WTC11 (cell line): ENCODE results near the gene RHOU.

Experiments used
- ATF3 ChIP-seq: sonication (generic); formaldehyde crosslinking; conservative IDR thresholded peaks from 2 replicates; pipeline ENCODE4 v1.8.1; 2022; ENCODE audit warnings: mild to moderate bottlenecking, missing genetic modification reagents
- ATF6 ChIP-seq: sonication (generic); formaldehyde crosslinking; IDR thresholded peaks from 2 replicates; pipeline ENCODE4 v1.8.1; 2023; ENCODE audit warnings: mild to moderate bottlenecking, missing genetic modification reagents
- CREM ChIP-seq: sonication (generic); formaldehyde crosslinking; IDR thresholded peaks from 2 replicates; pipeline ENCODE4 v1.8.1; 2022; ENCODE audit warnings: mild to moderate bottlenecking, missing genetic modification reagents, moderate library complexity
- CTCF ChIP-seq: fragments of 200-600 bp; IDR thresholded peaks from 2 replicates; pipeline ENCODE4 v1.8.0; 2022; ENCODE audit warnings: antibody characterized with exemption
- ESRRA ChIP-seq: sonication (generic); formaldehyde crosslinking; IDR thresholded peaks from 2 replicates; pipeline ENCODE4 v1.8.1; 2022; ENCODE audit warnings: mild to moderate bottlenecking, missing genetic modification reagents, borderline replicate concordance
- ETV6 ChIP-seq: sonication (generic); formaldehyde crosslinking; IDR thresholded peaks from 2 replicates; pipeline ENCODE4 v1.8.1; 2022; ENCODE audit warnings: mild to moderate bottlenecking, missing genetic modification reagents
- MLX ChIP-seq: sonication (generic); formaldehyde crosslinking; IDR thresholded peaks from 2 replicates; pipeline ENCODE4 v1.8.1; 2023; ENCODE audit warnings: mild to moderate bottlenecking, missing genetic modification reagents, moderate library complexity
- NFE2L1 ChIP-seq: sonication (generic); formaldehyde crosslinking; IDR thresholded peaks from 2 replicates; pipeline ENCODE4 v1.8.1; 2023; ENCODE audit warnings: missing genetic modification reagents
- PRDM15 ChIP-seq: sonication (generic); formaldehyde crosslinking; IDR thresholded peaks from 2 replicates; pipeline ENCODE4 v1.8.0; 2022; ENCODE audit warnings: missing genetic modification reagents
- STAT6 ChIP-seq: sonication (generic); formaldehyde crosslinking; conservative IDR thresholded peaks from 2 replicates; pipeline ENCODE4 v1.8.1; 2023; ENCODE audit warnings: mild to moderate bottlenecking, low read depth, missing genetic modification reagents, moderate library complexity
- TEAD4 ChIP-seq: sonication (generic); formaldehyde crosslinking; IDR thresholded peaks from 2 replicates; pipeline ENCODE4 v1.8.0; 2022; ENCODE audit warnings: mild to moderate bottlenecking, missing genetic modification reagents
- USF2 ChIP-seq: sonication (generic); formaldehyde crosslinking; IDR thresholded peaks from 2 replicates; pipeline ENCODE4 v1.8.1; 2023; ENCODE audit warnings: mild to moderate bottlenecking, missing genetic modification reagents, moderate library complexity
- ZNF416 ChIP-seq: fragments of 250-450 bp; sonication (Bioruptor Pico); IDR thresholded peaks from 2 replicates; pipeline ENCODE4 v1.9.0; 2021; ENCODE audit warnings: mild to moderate bottlenecking, inconsistent platforms

- TF ChIP-seq ESRRA (CRISPR knock-in tag) (no peak), CTCF (no peak), USF2 (no peak), TEAD4 (no peak), PRDM15 (no peak), CREM (CRISPR knock-in tag) (no peak), MLX (CRISPR knock-in tag) (no peak), ZNF416 (CRISPR knock-in tag) (no peak), STAT6 (CRISPR knock-in tag) (no peak), NFE2L1 (CRISPR knock-in tag) (no peak), ATF3 (CRISPR knock-in tag) (no peak), ATF6 (no peak), ETV6 (no peak)
Observed at GRCh38 chr1:228745497-228745896, 10.2 kb downstream of the RHOU start.
